Measurements from ENCODE around the gene WDFY4. TPM values are rescaled to one million over a fixed set of nuclear protein-coding genes. Genes with fewer than 3 reads are reported as not detected.

WDFY4 gene
- total RNA-seq, 1 experiment from 2014 or later: 0.16 TPM

- H3K27me3 ChIP-seq (replicated peaks): no peaks in the 10 kb centered on the region
- H3K36me3 ChIP-seq: no peaks in the 10 kb centered on the region
- no peak overlapping the region for H3K27ac ChIP-seq
- no peak for DNase-seq (ENCODE audit: low read depth in 1 of 2, low spot score in 2 of 2)
- no peak overlapping the region for H3K4me3 ChIP-seq
- no peaks in the 10 kb centered on the region for H3K9me3 ChIP-seq (replicated peaks)
- no peaks in the 10 kb centered on the region for H3K4me1 ChIP-seq (replicated peaks)
Observed at GRCh38 chr10:48884179-48885045, 199.7 kb downstream of the WDFY4 start.

GRCh38 chr10:48885376-48885775 is 200.7 kb downstream of the WDFY4 start:
- Histone ChIP-seq H3K9me3 (replicated peaks) (no peaks in the 10 kb centered on the region), H3K4me3 (no peak overlapping the region), H3K27ac (no peak overlapping the region), H3K4me1 (replicated peaks) (no peaks in the 10 kb centered on the region), H3K36me3 (no peaks in the 10 kb centered on the region), H3K27me3 (replicated peaks) (no peaks in the 10 kb centered on the region)
- no peak for DNase-seq (ENCODE audit: low read depth in 1 of 2, low spot score in 2 of 2)

- no peak for DNase-seq (ENCODE audit: low read depth in 1 of 2, low spot score in 2 of 2)
- H3K36me3 ChIP-seq: no peaks in the 10 kb centered on the region
- no peak overlapping the region for H3K4me3 ChIP-seq
- no peak overlapping the region for H3K27ac ChIP-seq
- no peaks in the 10 kb centered on the region for H3K27me3 ChIP-seq (replicated peaks)
- H3K9me3 ChIP-seq (replicated peaks): no peaks in the 10 kb centered on the region
- no peaks in the 10 kb centered on the region for H3K4me1 ChIP-seq (replicated peaks)
Observed at GRCh38 chr10:48887982-48888381, 203.3 kb downstream of the WDFY4 start.

GRCh38 chr10:48890888-48891850 is 206.5 kb downstream of the WDFY4 start:
- Histone ChIP-seq H3K4me3 (no peak overlapping the region), H3K4me1 (replicated peaks) (peaks cover 22% of the 10 kb centered on the region), H3K27ac (no peak overlapping the region), H3K36me3 (no peaks in the 10 kb centered on the region), H3K9me3 (replicated peaks) (no peaks in the 10 kb centered on the region), H3K27me3 (replicated peaks) (no peaks in the 10 kb centered on the region)
- no peak for DNase-seq (ENCODE audit: low read depth in 1 of 2, low spot score in 2 of 2)

- no peaks in the 10 kb centered on the region for H3K9me3 ChIP-seq (replicated peaks)
- no peaks in the 10 kb centered on the region for H3K27me3 ChIP-seq (replicated peaks)
- peak; percentile 56 for DNase-seq (ENCODE audit: low read depth in 1 of 2, low spot score in 2 of 2)
Observed at GRCh38 chr10:48894911-48895802, 210.5 kb downstream of the WDFY4 start.

GRCh38 chr10:48895803-48896195 is 211.1 kb downstream of the WDFY4 start:
- no peak for DNase-seq (ENCODE audit: low read depth in 1 of 2, low spot score in 2 of 2)
- Histone ChIP-seq H3K27ac (0 out of 2 replicates have a peak overlapping the region, but pooled peaks have one; percentile 6), H3K9me3 (replicated peaks) (no peaks in the 10 kb centered on the region), H3K4me1 (replicated peaks) (peaks cover 28% of the 10 kb centered on the region), H3K27me3 (replicated peaks) (no peaks in the 10 kb centered on the region), H3K4me3 (no peak overlapping the region), H3K36me3 (no peaks in the 10 kb centered on the region)

More at GRCh38 chr10:48894911-48895802, 210.5 kb downstream of the WDFY4 start:
- Histone ChIP-seq H3K4me1 (replicated peaks) (peaks cover 28% of the 10 kb centered on the region), H3K27ac (0 out of 2 replicates have a peak overlapping the region, but pooled peaks have one; percentile 6), H3K36me3 (no peaks in the 10 kb centered on the region), H3K4me3 (no peak overlapping the region)

- no peak overlapping the region for H3K4me3 ChIP-seq
- H3K4me1 ChIP-seq (replicated peaks): peaks cover 32% of the 10 kb centered on the region
- no peaks in the 10 kb centered on the region for H3K9me3 ChIP-seq (replicated peaks)
- no peak overlapping the region for H3K27ac ChIP-seq
- DNase-seq (ENCODE audit: low read depth in 1 of 2, low spot score in 2 of 2): no peak
- H3K36me3 ChIP-seq: no peaks in the 10 kb centered on the region
- H3K27me3 ChIP-seq (replicated peaks): no peaks in the 10 kb centered on the region
Observed at GRCh38 chr10:48896756-48897440, 212.2 kb downstream of the WDFY4 start.

GRCh38 chr10:48897441-48897790 is 212.7 kb downstream of the WDFY4 start:
- no peaks in the 10 kb centered on the region for H3K27me3 ChIP-seq (replicated peaks)
- H3K27ac ChIP-seq: no peak overlapping the region
- H3K36me3 ChIP-seq: no peaks in the 10 kb centered on the region
- no peak for DNase-seq (ENCODE audit: low read depth in 1 of 2, low spot score in 2 of 2)
- H3K4me3 ChIP-seq: no peak overlapping the region
- H3K4me1 ChIP-seq (replicated peaks): peaks cover 32% of the 10 kb centered on the region
- no peaks in the 10 kb centered on the region for H3K9me3 ChIP-seq (replicated peaks)

- no peak for DNase-seq (ENCODE audit: low read depth in 1 of 2, low spot score in 2 of 2)
- Histone ChIP-seq H3K4me1 (replicated peaks) (peaks cover 32% of the 10 kb centered on the region), H3K9me3 (replicated peaks) (no peaks in the 10 kb centered on the region), H3K27me3 (replicated peaks) (no peaks in the 10 kb centered on the region), H3K36me3 (no peaks in the 10 kb centered on the region), H3K4me3 (no peak overlapping the region), H3K27ac (no peak overlapping the region)
Observed at GRCh38 chr10:48898426-48898825, 213.8 kb downstream of the WDFY4 start.

GRCh38 chr10:48899781-48900180 is 215.1 kb downstream of the WDFY4 start:
- peaks cover 24% of the 10 kb centered on the region for H3K4me1 ChIP-seq (replicated peaks)
- H3K9me3 ChIP-seq (replicated peaks): no peaks in the 10 kb centered on the region
- no peak overlapping the region for H3K27ac ChIP-seq
- H3K27me3 ChIP-seq (replicated peaks): no peaks in the 10 kb centered on the region
- H3K36me3 ChIP-seq: no peaks in the 10 kb centered on the region
- DNase-seq (ENCODE audit: low read depth in 1 of 2, low spot score in 2 of 2): no peak
- H3K4me3 ChIP-seq: no peak overlapping the region

- Histone ChIP-seq H3K9me3 (replicated peaks) (no peaks in the 10 kb centered on the region), H3K4me1 (replicated peaks) (peaks cover 20% of the 10 kb centered on the region), H3K4me3 (no peak overlapping the region), H3K27ac (no peak overlapping the region), H3K36me3 (no peaks in the 10 kb centered on the region), H3K27me3 (replicated peaks) (no peaks in the 10 kb centered on the region)
- no peak for DNase-seq (ENCODE audit: low read depth in 1 of 2, low spot score in 2 of 2)
Observed at GRCh38 chr10:48900371-48900801, 215.7 kb downstream of the WDFY4 start.

GRCh38 chr10:48901319-48901718 is 216.6 kb downstream of the WDFY4 start:
- no peaks in the 10 kb centered on the region for H3K36me3 ChIP-seq
- no peak for DNase-seq (ENCODE audit: low read depth in 1 of 2, low spot score in 2 of 2)
- no peaks in the 10 kb centered on the region for H3K9me3 ChIP-seq (replicated peaks)
- H3K27me3 ChIP-seq (replicated peaks): no peaks in the 10 kb centered on the region
- H3K4me1 ChIP-seq (replicated peaks): peaks cover 20% of the 10 kb centered on the region
- H3K4me3 ChIP-seq: no peak overlapping the region
- no peak overlapping the region for H3K27ac ChIP-seq

- H3K27me3 ChIP-seq (replicated peaks): no peaks in the 10 kb centered on the region
- H3K4me3 ChIP-seq: no peak overlapping the region
- H3K4me1 ChIP-seq (replicated peaks): peaks cover 15% of the 10 kb centered on the region
- H3K27ac ChIP-seq: no peak overlapping the region
- no peak for DNase-seq (ENCODE audit: low read depth in 1 of 2, low spot score in 2 of 2)
- H3K36me3 ChIP-seq: no peaks in the 10 kb centered on the region
- H3K9me3 ChIP-seq (replicated peaks): no peaks in the 10 kb centered on the region
Observed at GRCh38 chr10:48902096-48902495, 217.4 kb downstream of the WDFY4 start.

Measured in SJSA1 (cell line).